ENCODE measurements around the gene VIPAS39. TPM values are rescaled to one million over a fixed set of nuclear protein-coding genes. Genes with fewer than 3 reads are reported as not detected.
A peak's percentile ranks its signal among the peaks of the same experiment; 100 is the strongest.

VIPAS39 gene
- total and polyA plus RNA-seq, 2 of the 13 experiments (the other 11 are each of a cell fraction or from before 2014, with no cell fraction given): 13.3 to 21.5 TPM

- TF ChIP-seq ZNF318 (CRISPR knock-in tag; IDR thresholded peaks at IDR 0.05) (no peak), NFYC (CRISPR knock-in tag; IDR thresholded peaks at IDR 0.05) (no peak), ZNF143 (CRISPR knock-in tag; IDR thresholded peaks at IDR 0.05) (no peak), ZNF333 (CRISPR knock-in tag; IDR thresholded peaks at IDR 0.05; ENCODE audit: borderline replicate concordance) (0 out of 2 replicates have a peak, but pooled peaks have one; percentile 63), GLMP (CRISPR knock-in tag; IDR thresholded peaks at IDR 0.05; ENCODE audit: borderline replicate concordance) (no peak), ZFP36 (IDR thresholded peaks at IDR 0.05; ENCODE audit: borderline replicate concordance, low read depth, low read length, partially characterized antibody) (no peak), SMAD1 (CRISPR knock-in tag; IDR thresholded peaks at IDR 0.05; ENCODE audit: borderline replicate concordance, low read depth) (no peak), FOXJ3 (CRISPR knock-in tag; IDR thresholded peaks at IDR 0.05; ENCODE audit: borderline replicate concordance) (no peak), E2F1 (CRISPR knock-in tag; IDR thresholded peaks at IDR 0.05) (peak; percentile 59; the same call in 1 of the 2 replicates), PAWR (CRISPR knock-in tag; IDR thresholded peaks at IDR 0.05; ENCODE audit: borderline replicate concordance) (no peak), NR1H2 (CRISPR knock-in tag; IDR thresholded peaks at IDR 0.05; ENCODE audit: borderline replicate concordance, low read depth) (no peak), ZNF839 (CRISPR knock-in tag; IDR thresholded peaks at IDR 0.05; ENCODE audit: borderline replicate concordance) (0 out of 2 replicates have a peak, but pooled peaks have one; percentile 41), NCOR1 (IDR thresholded peaks at IDR 0.05; ENCODE audit: borderline replicate concordance, low read length) (no peak), ZNF607 (CRISPR knock-in tag; IDR thresholded peaks at IDR 0.05; ENCODE audit: borderline replicate concordance) (0 out of 2 replicates have a peak, but pooled peaks have one; percentile 60)
Measured at GRCh38 chr14:77376771-77377501, 80.5 kb downstream of the VIPAS39 start, which contains the start of the genes SAMD15 and TMED8 (continued).
